DND-41 (cell line): ENCODE measurements around the gene RBM18.

ENCODE experiments used
- CTCF ChIP-seq: IDR thresholded peaks from 2 replicates; pipeline ENCODE4 v1.5.1; 2012; ENCODE audit warnings: borderline replicate concordance, low read length, moderate library complexity, mild to moderate bottlenecking; ENCODE audit not compliant: poor library complexity, severe bottlenecking; ENCODE audit errors: extremely low read depth
- EZH2 ChIP-seq: IDR thresholded peaks from 3 replicates; pipeline ENCODE4 v1.6.1; 2012; ENCODE audit warnings: borderline replicate concordance, low read depth, mild to moderate bottlenecking, moderate library complexity, low read length, inconsistent platforms; ENCODE audit not compliant: severe bottlenecking

DNA sequence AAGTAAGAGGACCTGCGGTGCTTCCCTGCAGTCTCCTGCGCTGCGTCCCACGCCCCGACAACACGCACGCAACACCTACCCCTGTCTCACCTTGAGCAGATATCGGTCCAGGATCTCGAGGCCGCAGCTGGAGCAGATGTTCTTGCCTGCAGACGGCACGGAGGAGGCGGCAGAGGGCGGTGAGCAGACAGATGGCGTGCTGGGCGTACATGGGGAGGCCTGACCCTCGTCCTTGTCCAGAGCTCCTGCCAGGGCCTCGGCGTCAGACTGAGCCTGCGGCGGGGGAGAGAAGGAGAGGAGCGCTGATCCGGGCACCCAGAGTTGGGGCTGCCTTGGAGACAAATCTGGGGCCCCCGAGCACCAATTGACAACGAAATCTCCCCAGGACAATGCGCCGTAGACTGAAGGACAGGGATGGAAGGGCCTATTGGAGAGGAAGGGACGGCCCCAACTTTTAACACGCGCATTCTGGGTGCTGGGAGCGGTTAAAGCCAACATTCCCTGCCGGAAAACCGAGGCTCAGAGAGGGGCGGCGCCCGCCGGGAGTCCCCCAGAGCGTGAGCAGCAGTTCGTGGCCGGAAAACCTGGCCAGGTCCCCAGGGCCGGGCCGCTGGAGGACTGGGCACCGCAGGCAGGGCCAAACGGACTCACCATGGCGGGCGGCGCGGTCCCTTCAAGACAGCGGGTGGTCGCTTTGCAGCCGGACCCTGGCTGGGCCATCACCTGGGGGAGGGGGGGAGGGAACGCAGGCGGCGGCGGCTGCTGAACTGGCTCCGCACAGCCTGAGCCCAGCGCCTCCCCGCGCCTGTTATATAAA lies 37.7 kb downstream of the RBM18 start:
- TF ChIP-seq CTCF (no peak), EZH2 (no peak)
